ENCODE data around the gene ABCD3.

Gene ABCD3

GRCh38 chr1:94462606-94463005, 44.4 kb downstream of the ABCD3 start:
- no peak for TF ChIP-seq CTCF (IDR thresholded peaks at IDR 0.05)

- no peak for TF ChIP-seq CTCF (IDR thresholded peaks at IDR 0.05)
Observed at GRCh38 chr1:94463056-94463764, 45.0 kb downstream of the ABCD3 start.

GRCh38 chr1:94463765-94464330, 45.7 kb downstream of the ABCD3 start:
- peak; percentile 63 for TF ChIP-seq CTCF (IDR thresholded peaks at IDR 0.05)

- no peak for TF ChIP-seq CTCF (IDR thresholded peaks at IDR 0.05)
Observed at GRCh38 chr1:94468708-94469107, 50.5 kb downstream of the ABCD3 start.

GRCh38 chr1:94471271-94471670, 53.1 kb downstream of the ABCD3 start:
- TF ChIP-seq CTCF (IDR thresholded peaks at IDR 0.05): no peak

- no peak for TF ChIP-seq CTCF (IDR thresholded peaks at IDR 0.05)
Observed at GRCh38 chr1:94475232-94475631, 57.0 kb downstream of the ABCD3 start.

GRCh38 chr1:94479682-94480081, 61.5 kb downstream of the ABCD3 start:
- no peak for TF ChIP-seq CTCF (IDR thresholded peaks at IDR 0.05)

Data from LNCAP (cell line).